Thymus (tissue), 11 donors: ENCODE data around the gene RTN4R. TPM values are rescaled to one million over a fixed set of nuclear protein-coding genes. Genes with fewer than 3 reads are reported as not detected.

ENCODE experiments used
- DNase-seq, 9 donors: peaks; one replicate each; pipeline ENCODE4 v3.0.0-alpha.2; 2013; ENCODE audit warnings: low spot score in 9 of 9, low read depth in 6 of 9, missing footprints in 1 of 9
- H3K27ac ChIP-seq, 2 donors: one replicate each; pipeline ENCODE4 v1.5.1; 2013; ENCODE audit warnings: control low read depth in 1 of 2, low read depth in 1 of 2, low read length in 1 of 2, mild to moderate bottlenecking in 1 of 2, moderate library complexity in 1 of 2
- H3K27me3 ChIP-seq, 2 donors: one replicate each; pipeline ENCODE4 v1.5.1; 2013; ENCODE audit warnings: low read length in 1 of 2; ENCODE audit not compliant: control insufficient read depth in 2 of 2, insufficient read depth in 1 of 2
- H3K36me3 ChIP-seq, 2 donors: one replicate each; pipeline ENCODE4 v1.5.1; 2013; ENCODE audit warnings: low read length in 1 of 2, mild to moderate bottlenecking in 1 of 2, moderate library complexity in 1 of 2; ENCODE audit not compliant: control insufficient read depth in 2 of 2, insufficient read depth in 2 of 2
- H3K4me1 ChIP-seq, 2 donors: one replicate each; pipeline ENCODE4 v1.5.1; 2013; ENCODE audit warnings: low read length in 2 of 2; ENCODE audit not compliant: control insufficient read depth in 2 of 2, insufficient read depth in 2 of 2
- H3K4me3 ChIP-seq, 2 donors: one replicate each; pipeline ENCODE4 v1.5.1; 2013; ENCODE audit warnings: low read length in 2 of 2, control low read depth in 1 of 2, mild to moderate bottlenecking in 1 of 2
- H3K9me3 ChIP-seq, 2 donors: one replicate each; pipeline ENCODE4 v1.5.1; 2013; ENCODE audit warnings: low read length in 1 of 2, mild to moderate bottlenecking in 1 of 2; ENCODE audit not compliant: control insufficient read depth in 2 of 2, insufficient read depth in 1 of 2
- WGBS: extraction: QIAGEN DNeasy Blood & Tissue Kit; methylation state at CpG from one replicate; pipeline ENCODE4 v1.1.7; 2013; 5-methylcytosine and 5-hydroxymethylcytosine counted together
- polyA plus RNA-seq: library from polyadenylated mRNA; stranded (reverse); fragments of 200-250 nt; gene quantifications from one replicate; pipeline ENCODE4 v1.2.3, GENCODE V29; 2013
- total RNA-seq: library from RNA; stranded (reverse); fragments of 120-200 nt; gene quantifications from one replicate; pipeline ENCODE4 v1.2.4, GENCODE V29; 2013
- donor health status: healthy.

RTN4R gene
- total and polyA plus RNA-seq, 2 donors: 1.5 to 3.2 TPM

DNA sequence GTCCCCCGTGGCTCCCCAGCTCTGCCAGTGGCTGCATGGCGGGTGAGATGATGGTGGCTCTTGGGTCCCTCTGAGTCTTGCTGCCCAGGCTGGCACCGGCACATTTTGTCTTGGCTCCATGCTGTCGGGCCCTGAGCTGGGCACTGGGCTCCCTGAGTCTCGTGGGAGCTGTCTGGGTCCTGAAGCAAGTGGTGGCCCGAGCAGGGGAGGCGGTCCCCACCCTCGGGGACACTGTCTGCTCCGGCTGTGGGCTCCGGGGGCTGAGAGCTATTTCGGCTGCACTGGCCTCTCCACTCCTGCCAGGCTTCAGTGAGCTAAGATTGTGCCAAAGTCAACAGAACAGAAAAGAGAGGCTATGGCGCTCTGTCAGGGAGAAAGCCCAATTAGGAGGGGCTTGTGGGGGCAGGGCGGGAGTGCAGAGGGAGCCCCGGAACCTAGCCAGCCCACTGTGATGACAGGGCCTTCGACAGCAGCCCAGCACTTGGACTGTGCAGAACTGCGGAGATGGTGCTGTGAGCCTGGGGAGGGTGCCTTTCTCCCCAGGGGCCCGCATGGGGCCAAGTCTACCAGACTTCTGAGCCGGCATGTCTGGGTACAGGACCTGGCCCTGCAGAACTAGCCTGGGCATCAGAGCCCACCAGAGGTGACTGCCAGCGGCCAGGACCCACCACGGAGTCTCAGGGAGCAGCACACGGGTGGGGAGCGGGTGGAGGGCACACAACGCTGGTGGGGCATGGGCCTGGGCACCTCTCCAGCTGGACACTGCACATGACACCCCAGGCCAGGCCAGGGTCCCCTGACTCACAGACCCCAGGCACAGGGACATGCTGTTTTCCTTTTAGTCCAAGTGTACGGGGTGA is 38.0 kb downstream of the RTN4R start:
- H3K27me3 ChIP-seq: no peaks in the 10 kb centered on the region
- no peak overlapping the region for H3K4me3 ChIP-seq
- H3K9me3 ChIP-seq: peaks cover 0 to 2% of the 10 kb centered on the region in 2 donors
- H3K27ac ChIP-seq: no peak overlapping the region
- no peaks in the 10 kb centered on the region for H3K4me1 ChIP-seq
- 95% methylated on average over 24 of the region's 24 CpGs for WGBS
- H3K36me3 ChIP-seq: no peaks in the 10 kb centered on the region
- no peak for DNase-seq

DNA sequence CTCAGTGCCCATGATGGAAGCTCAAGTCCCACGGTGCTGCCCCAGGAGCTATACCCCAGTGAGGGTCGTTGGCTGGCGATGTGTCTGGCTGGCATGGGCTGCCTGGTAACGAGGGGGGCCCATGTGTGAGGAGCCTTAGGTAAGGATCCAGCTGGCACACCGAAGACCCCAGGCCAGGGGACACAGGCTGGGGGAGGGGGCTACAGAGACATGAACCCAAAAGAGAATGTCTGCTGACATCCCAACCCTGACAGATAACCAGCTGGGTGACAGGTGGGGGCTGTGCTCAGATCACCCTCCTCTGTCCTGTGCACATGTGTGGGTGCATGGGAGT is 39.2 kb downstream of the RTN4R start:
- 89% methylated on average over 5 of the region's 5 CpGs for WGBS
- Histone ChIP-seq H3K36me3 (no peaks in the 10 kb centered on the region), H3K27ac (no peak overlapping the region), H3K4me3 (no peak overlapping the region), H3K27me3 (no peaks in the 10 kb centered on the region), H3K4me1 (no peaks in the 10 kb centered on the region), H3K9me3 (peaks cover 0 to 8% of the 10 kb centered on the region in 2 donors)
- DNase-seq: no peak

DNA sequence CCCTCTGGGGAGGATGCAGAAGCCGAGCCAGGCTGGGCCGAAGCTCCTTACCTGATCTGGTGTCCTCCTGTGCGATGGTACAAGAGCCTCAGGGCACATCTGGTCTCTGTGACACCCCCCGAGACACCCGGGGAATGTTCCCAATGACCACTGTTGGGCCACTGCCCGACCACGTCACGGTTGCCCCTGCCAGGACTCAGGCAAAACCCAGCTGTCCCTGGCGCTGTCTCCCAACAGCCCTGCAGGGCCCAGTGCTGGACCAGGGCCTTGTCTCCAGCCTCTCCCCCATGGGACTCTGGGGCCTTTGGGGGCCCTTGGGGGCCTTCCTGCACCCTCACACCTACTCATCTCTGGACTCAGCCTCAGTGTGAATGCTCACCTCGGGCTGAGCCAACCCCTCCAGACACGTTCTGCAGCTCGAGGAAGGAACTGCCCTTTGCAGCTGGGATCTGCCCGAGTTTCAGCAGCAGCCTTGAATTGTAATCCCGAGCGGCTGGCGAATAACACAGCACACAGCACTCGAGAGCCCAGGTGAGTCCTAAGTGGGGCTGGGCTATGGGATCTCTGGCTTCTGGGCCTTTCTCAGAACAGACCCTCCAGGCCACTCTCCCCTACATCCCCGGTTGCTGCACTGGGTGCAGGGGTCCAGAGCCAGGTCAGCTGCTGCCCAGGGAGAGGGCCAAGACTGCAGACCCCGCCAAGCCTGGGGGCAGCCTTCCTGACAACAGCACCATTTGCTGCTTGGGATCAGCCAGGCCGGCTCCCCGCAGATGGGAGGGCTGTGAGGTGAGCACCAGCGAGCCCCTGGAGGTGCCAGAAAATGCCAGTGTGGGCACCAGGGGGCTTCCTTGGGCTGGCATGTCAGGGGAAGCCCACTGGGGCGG is 39.8 kb downstream of the RTN4R start:
- no peak overlapping the region for H3K4me3 ChIP-seq

DNA sequence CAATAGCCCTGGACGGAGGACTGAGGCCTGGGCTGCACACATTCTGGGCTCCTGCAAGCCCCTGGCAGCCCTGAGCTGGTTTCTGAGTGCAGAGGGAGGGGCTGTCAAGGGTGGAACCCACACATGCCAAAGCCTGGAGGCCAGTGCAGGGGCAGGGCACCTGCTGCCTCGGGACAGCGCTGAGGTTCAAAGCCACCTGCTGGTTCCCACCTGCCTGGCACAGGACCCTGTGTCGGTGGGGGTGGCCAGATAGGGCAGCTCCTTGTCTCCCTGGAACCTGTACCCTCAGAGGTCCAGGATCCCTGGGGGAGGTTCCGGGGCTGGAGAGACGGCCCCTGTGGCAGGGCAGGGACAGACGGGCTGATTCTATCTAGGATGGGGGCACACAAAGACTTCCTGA is 40.8 kb downstream of the RTN4R start:
- Histone ChIP-seq H3K9me3 (peaks cover 0 to 8% of the 10 kb centered on the region in 2 donors), H3K4me1 (no peaks in the 10 kb centered on the region), H3K36me3 (no peaks in the 10 kb centered on the region), H3K4me3 (no peak overlapping the region), H3K27me3 (no peaks in the 10 kb centered on the region), H3K27ac (no peak overlapping the region)
- WGBS: 84% methylated on average over 7 of the region's 7 CpGs
- DNase-seq: no peak

More for the DNA sequence above, 39.8 kb downstream of the RTN4R start:
- H3K9me3 ChIP-seq: peaks cover 0 to 8% of the 10 kb centered on the region in 2 donors
- H3K36me3 ChIP-seq: no peaks in the 10 kb centered on the region
- no peak for DNase-seq
- no peaks in the 10 kb centered on the region for H3K4me1 ChIP-seq
- no peaks in the 10 kb centered on the region for H3K27me3 ChIP-seq
- H3K27ac ChIP-seq: no peak overlapping the region
- 96% methylated on average over 23 of the region's 23 CpGs for WGBS

DNA sequence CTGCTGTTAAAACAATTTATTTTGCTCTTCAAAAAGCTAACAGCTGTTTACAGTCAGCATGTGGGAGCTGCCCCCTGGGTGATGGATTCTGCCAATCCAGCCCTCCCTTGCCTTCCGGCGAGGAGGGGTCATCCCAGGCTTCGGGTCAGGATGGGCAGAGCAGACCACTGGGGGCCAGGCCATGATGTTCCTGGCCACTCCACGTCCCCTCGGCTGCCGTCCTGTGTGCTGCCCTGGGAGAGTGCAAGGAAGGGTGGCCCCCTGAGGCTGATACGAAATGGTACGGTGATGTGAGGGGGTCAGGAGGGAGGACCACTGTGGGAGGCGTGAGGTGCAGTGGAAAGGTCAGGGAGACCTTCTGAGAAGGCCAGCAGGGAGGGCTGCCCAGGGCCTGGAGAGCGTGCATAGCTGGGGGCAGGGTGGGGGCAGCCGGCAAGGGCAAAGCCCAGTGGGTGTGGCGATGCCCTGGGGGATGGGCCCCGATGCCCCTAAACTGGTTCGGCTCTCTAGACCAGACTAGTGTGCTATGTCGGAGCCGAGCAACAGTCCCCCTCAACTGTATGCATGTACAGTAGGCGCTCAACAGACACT is 41.3 kb downstream of the RTN4R start:
- DNase-seq: no peak
- Histone ChIP-seq H3K27me3 (no peaks in the 10 kb centered on the region), H3K4me3 (no peak overlapping the region), H3K4me1 (no peaks in the 10 kb centered on the region), H3K36me3 (no peaks in the 10 kb centered on the region), H3K27ac (no peak overlapping the region), H3K9me3 (peaks cover 0 to 8% of the 10 kb centered on the region in 2 donors)
- WGBS: 97% methylated on average over 17 of the region's 17 CpGs

DNA sequence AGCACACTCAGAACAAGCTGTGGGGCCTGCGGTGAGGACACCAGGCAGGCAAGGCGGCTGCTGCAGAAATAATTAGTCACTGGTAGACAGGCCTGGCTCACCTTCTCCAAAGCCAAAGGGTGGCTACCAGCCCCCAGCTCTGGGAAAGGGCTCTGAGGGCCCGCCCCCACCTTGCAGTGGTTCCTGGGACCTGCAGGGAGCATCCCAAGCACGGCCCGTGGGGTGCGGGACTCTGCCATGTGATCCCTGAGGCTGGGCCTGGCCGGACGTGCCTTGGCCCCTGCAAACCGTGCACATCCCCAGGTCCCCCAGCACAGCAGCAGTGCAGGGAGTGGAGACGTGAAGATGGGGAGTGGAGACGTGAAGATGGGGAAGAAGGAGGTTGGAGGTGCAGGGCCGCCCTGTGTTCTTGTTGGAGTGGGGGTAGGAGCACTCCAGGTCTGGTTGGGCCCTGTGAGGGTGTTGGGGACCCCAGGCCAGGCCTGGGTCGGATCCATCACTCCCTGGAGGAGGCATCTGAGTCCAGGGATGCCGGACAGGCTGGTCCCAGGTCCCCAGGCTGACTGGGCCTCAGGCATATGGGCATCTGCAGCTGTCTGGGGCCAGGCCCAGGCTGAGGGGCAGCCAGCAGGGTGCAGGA is 41.9 kb downstream of the RTN4R start:
- H3K27ac ChIP-seq: no peak overlapping the region
- no peaks in the 10 kb centered on the region for H3K4me1 ChIP-seq
- H3K4me3 ChIP-seq: no peak overlapping the region
- H3K36me3 ChIP-seq: no peaks in the 10 kb centered on the region
- peaks cover 0 to 8% of the 10 kb centered on the region in 2 donors for H3K9me3 ChIP-seq
- WGBS: 88% methylated on average over 14 of the region's 14 CpGs
- no peak for DNase-seq
- no peaks in the 10 kb centered on the region for H3K27me3 ChIP-seq

DNA sequence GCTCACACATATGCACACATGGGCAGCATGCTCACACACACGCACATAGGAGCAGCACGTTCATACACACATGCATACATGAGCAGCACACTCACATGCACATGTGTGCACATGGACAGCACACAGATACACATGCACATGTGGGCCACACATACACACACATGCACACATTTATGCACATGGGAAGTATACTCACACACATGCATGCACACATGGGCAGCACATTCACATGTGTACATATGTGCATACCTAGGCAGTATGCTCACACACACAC is 42.5 kb downstream of the RTN4R start:
- H3K27ac ChIP-seq: no peak overlapping the region
- DNase-seq: no peak
- peaks cover 0 to 8% of the 10 kb centered on the region in 2 donors for H3K9me3 ChIP-seq
- H3K27me3 ChIP-seq: no peaks in the 10 kb centered on the region
- WGBS: 91% methylated on average over 2 of the region's 2 CpGs
- H3K4me3 ChIP-seq: no peak overlapping the region
- H3K4me1 ChIP-seq: no peaks in the 10 kb centered on the region
- no peaks in the 10 kb centered on the region for H3K36me3 ChIP-seq

DNA sequence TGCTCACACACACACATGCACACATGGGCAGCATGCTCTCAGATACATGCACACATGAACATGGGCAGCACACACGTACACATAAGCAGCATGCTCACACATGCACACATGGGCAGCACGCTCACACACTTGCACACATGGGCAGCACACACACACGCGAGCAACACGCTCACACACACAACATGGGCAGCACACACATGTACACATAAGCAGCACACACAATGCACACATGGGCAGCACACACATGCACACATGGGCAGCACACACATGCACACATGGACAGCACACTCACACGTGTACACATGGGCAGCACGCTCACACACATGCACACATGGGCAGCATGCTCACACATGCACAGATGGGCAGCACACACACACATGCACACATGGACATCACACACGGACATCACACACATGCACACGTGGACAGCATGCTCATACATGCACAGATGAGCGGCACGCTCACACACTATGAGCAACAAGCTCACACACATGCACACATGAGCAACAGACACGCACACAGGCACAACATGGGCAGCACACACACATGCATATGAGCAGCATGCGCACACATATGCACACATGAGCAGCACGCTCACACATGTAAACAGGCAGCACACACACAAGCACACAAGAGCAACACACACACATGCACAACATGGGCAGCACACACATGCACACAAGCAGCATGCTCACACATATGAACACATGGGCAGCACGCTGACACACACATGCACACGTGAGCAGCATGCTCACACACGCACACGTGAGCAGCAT is 43.0 kb downstream of the RTN4R start:
- H3K27ac ChIP-seq: no peak overlapping the region
- no peak overlapping the region for H3K4me3 ChIP-seq
- peaks cover 0 to 8% of the 10 kb centered on the region in 2 donors for H3K9me3 ChIP-seq
- H3K4me1 ChIP-seq: no peaks in the 10 kb centered on the region
- no peaks in the 10 kb centered on the region for H3K27me3 ChIP-seq
- 95% methylated on average over 18 of the region's 18 CpGs for WGBS
- DNase-seq: no peak
- H3K36me3 ChIP-seq: no peaks in the 10 kb centered on the region
